Trophoblast cell (in vitro differentiated cells and primary cell): ENCODE measurements around the gene IL9R.
"Not testable (repeated sequence)": the region's sequence is repeated elsewhere in the genome, so short reads cannot be mapped to it uniquely, and the experiment has no call there.

ENCODE experiments used
- DNase-seq, 2 donors: peaks; one replicate each; pipeline ENCODE4 v3.0.0-alpha.2; 2016
- H2AFZ ChIP-seq: 2 replicates; pipeline ENCODE4 v1.6.1; 2013; ENCODE audit warnings: low read length, moderate library complexity, mild to moderate bottlenecking; ENCODE audit not compliant: insufficient read depth, poor library complexity
- H2AK5ac ChIP-seq: 2 replicates; pipeline ENCODE4 v1.6.1; 2013; ENCODE audit warnings: mild to moderate bottlenecking, low read length
- H2BK120ac ChIP-seq: 2 replicates; pipeline ENCODE4 v1.6.1; 2013; ENCODE audit warnings: low read length, mild to moderate bottlenecking, moderate library complexity; ENCODE audit not compliant: insufficient read depth, poor library complexity
- H2BK12ac ChIP-seq: 2 replicates; pipeline ENCODE4 v1.6.1; 2013; ENCODE audit warnings: mild to moderate bottlenecking, low read length, moderate library complexity
- H2BK5ac ChIP-seq: 2 replicates; pipeline ENCODE4 v1.6.1; 2013; ENCODE audit warnings: low read length, low read depth, moderate library complexity, mild to moderate bottlenecking; ENCODE audit not compliant: poor library complexity
- H3K14ac ChIP-seq: 2 replicates; pipeline ENCODE4 v1.6.1; 2013; ENCODE audit warnings: mild to moderate bottlenecking, low read length
- H3K18ac ChIP-seq: 2 replicates; pipeline ENCODE4 v1.6.1; 2013; ENCODE audit warnings: mild to moderate bottlenecking, low read length
- H3K23ac ChIP-seq: 2 replicates; pipeline ENCODE4 v1.6.1; 2013; ENCODE audit warnings: low read length
- H3K27ac ChIP-seq: 2 replicates; pipeline ENCODE4 v1.5.1; 2013; ENCODE audit warnings: low read depth, mild to moderate bottlenecking, inconsistent platforms, low read length, moderate library complexity
- H3K27me3 ChIP-seq: 2 replicates; pipeline ENCODE4 v1.6.1; 2013; ENCODE audit warnings: inconsistent platforms, mild to moderate bottlenecking, low read length, moderate library complexity; ENCODE audit not compliant: insufficient read depth
- H3K36me3 ChIP-seq, 2 experiments: 1 replicate in 1 of 2; 2 replicates in 1 of 2; pipeline ENCODE4 v1.6.1; 2013; ENCODE audit warnings: low read length in 2 of 2, mild to moderate bottlenecking in 2 of 2, moderate library complexity in 1 of 2; ENCODE audit not compliant: insufficient read depth in 2 of 2, control insufficient read depth in 1 of 2
- H3K4ac ChIP-seq: 2 replicates; pipeline ENCODE4 v1.6.1; 2013; ENCODE audit warnings: low read depth, mild to moderate bottlenecking, low read length, moderate library complexity
- H3K4me1 ChIP-seq, 2 experiments: 1 replicate in 1 of 2; 2 replicates in 1 of 2; pipeline ENCODE4 v1.6.1; 2013; ENCODE audit warnings: low read length in 2 of 2, mild to moderate bottlenecking in 2 of 2, moderate library complexity in 1 of 2; ENCODE audit not compliant: insufficient read depth in 2 of 2, control insufficient read depth in 1 of 2
- H3K4me2 ChIP-seq: 2 replicates; pipeline ENCODE4 v1.6.1; 2013; ENCODE audit warnings: inconsistent platforms, mild to moderate bottlenecking, low read length, moderate library complexity
- H3K4me3 ChIP-seq: 2 replicates; pipeline ENCODE4 v1.5.1; 2013; ENCODE audit warnings: mild to moderate bottlenecking, low read depth, low read length, inconsistent platforms
- H3K79me1 ChIP-seq: one replicate; pipeline ENCODE4 v1.6.1; 2013; ENCODE audit warnings: low read length
- H3K79me2 ChIP-seq: 2 replicates; pipeline ENCODE4 v1.6.1; 2013; ENCODE audit warnings: low read length, mild to moderate bottlenecking; ENCODE audit not compliant: control insufficient read depth, insufficient read depth, poor library complexity
- H3K9ac ChIP-seq: 2 replicates; pipeline ENCODE4 v1.6.1; 2013; ENCODE audit warnings: mild to moderate bottlenecking, low read length
- H3K9me3 ChIP-seq: 2 replicates; pipeline ENCODE4 v1.6.1; 2013; ENCODE audit warnings: low read depth, mild to moderate bottlenecking, control low read depth, inconsistent platforms, low read length; ENCODE audit not compliant: insufficient read depth
- H4K12ac ChIP-seq: 2 replicates; pipeline ENCODE4 v1.6.1; 2013; ENCODE audit warnings: low read depth, mild to moderate bottlenecking, low read length, moderate library complexity
- H4K8ac ChIP-seq: 2 replicates; pipeline ENCODE4 v1.6.1; 2013; ENCODE audit warnings: low read depth, mild to moderate bottlenecking, low read length, moderate library complexity
- H4K91ac ChIP-seq: one replicate; pipeline ENCODE4 v1.6.1; 2013; ENCODE audit warnings: low read depth, mild to moderate bottlenecking, low read length, moderate library complexity
- WGBS: extraction: QIAGEN DNeasy Blood & Tissue Kit; methylation state at CpG from one replicate; pipeline ENCODE4 v1.1.7; 2013; ENCODE audit warnings: missing lambda C conversion rate; ENCODE audit not compliant: insufficient read length, insufficient coverage; ENCODE audit errors: extremely low coverage; 5-methylcytosine and 5-hydroxymethylcytosine counted together

Gene IL9R

GRCh38 chrX:155968326-155968661 is 29.2 kb upstream of the IL9R start:
- Histone ChIP-seq H2BK12ac (no peak overlapping the region), H2BK120ac (no peak overlapping the region), H2AK5ac (no peak overlapping the region), H3K27me3 (no peaks in the 10 kb centered on the region), H3K23ac (no peak overlapping the region), H2AFZ (no peak overlapping the region), H4K12ac (no peak overlapping the region), H4K91ac (no peak overlapping the region), H3K9ac (no peak overlapping the region), H4K8ac (no peak overlapping the region), H3K4me1 (no peaks in the 10 kb centered on the region), H3K18ac (no peak overlapping the region), H3K4me3 (no peak overlapping the region), H3K4me2 (no peak overlapping the region), H3K79me1 (no peaks in the 10 kb centered on the region), H3K27ac (no peak overlapping the region), H3K9me3 (peaks cover 9% of the 10 kb centered on the region), H3K14ac (no peak overlapping the region), H3K79me2 (no peaks in the 10 kb centered on the region), H3K4ac (no peak overlapping the region), H3K36me3 (peaks cover 0 to 1% of the 10 kb centered on the region in 2 experiments), H2BK5ac (no peak overlapping the region)
- WGBS = no CpG with 5 or more reads among the region's 1 CpG
- DNase-seq = no peak

- Histone ChIP-seq H3K79me1 (no peaks in the 10 kb centered on the region), H3K18ac (no peak overlapping the region), H3K4me1 (no peaks in the 10 kb centered on the region), H2BK12ac (no peak overlapping the region), H3K27me3 (no peaks in the 10 kb centered on the region), H3K4me2 (no peak overlapping the region), H3K14ac (no peak overlapping the region), H3K36me3 (peaks cover 0 to 1% of the 10 kb centered on the region in 2 experiments), H3K4me3 (no peak overlapping the region), H3K23ac (no peak overlapping the region), H2BK5ac (no peak overlapping the region), H3K9ac (no peak overlapping the region), H3K9me3 (peaks cover 9% of the 10 kb centered on the region), H2AFZ (no peak overlapping the region), H4K8ac (no peak overlapping the region), H2BK120ac (no peak overlapping the region), H3K79me2 (no peaks in the 10 kb centered on the region), H3K27ac (no peak overlapping the region), H2AK5ac (no peak overlapping the region), H4K91ac (no peak overlapping the region), H4K12ac (no peak overlapping the region), H3K4ac (no peak overlapping the region)
- no CpG with 5 or more reads among the region's 5 CpGs for WGBS
- DNase-seq = no peak
Observed at GRCh38 chrX:155968791-155969190, 28.7 kb upstream of the IL9R start.

- not testable (repeated sequence) for H2AK5ac ChIP-seq, H3K27me3 ChIP-seq, H4K8ac ChIP-seq, H3K23ac ChIP-seq, H3K4me2 ChIP-seq, H3K14ac ChIP-seq, H2BK120ac ChIP-seq, H4K12ac ChIP-seq, H3K79me1 ChIP-seq, H2BK12ac ChIP-seq, H3K4ac ChIP-seq, H4K91ac ChIP-seq, H3K4me1 ChIP-seq, DNase-seq, H3K18ac ChIP-seq, H3K36me3 ChIP-seq, H3K79me2 ChIP-seq, H3K27ac ChIP-seq, H2AFZ ChIP-seq, H2BK5ac ChIP-seq, H3K9ac ChIP-seq, H3K4me3 ChIP-seq
- peaks cover 15% of the 10 kb centered on the region for H3K9me3 ChIP-seq
- no CpG with 5 or more reads among the region's 5 CpGs for WGBS
Observed at GRCh38 chrX:155971658-155972057, 25.8 kb upstream of the IL9R start.

- peaks cover 18% of the 10 kb centered on the region for H3K9me3 ChIP-seq
- not testable (repeated sequence) for H4K91ac ChIP-seq, H4K8ac ChIP-seq, H3K9ac ChIP-seq, H3K4me3 ChIP-seq, H3K27me3 ChIP-seq, DNase-seq, H3K14ac ChIP-seq, H3K4me2 ChIP-seq, H3K4me1 ChIP-seq, H3K4ac ChIP-seq, H2BK120ac ChIP-seq, H3K23ac ChIP-seq, H3K79me1 ChIP-seq, H2BK12ac ChIP-seq, H4K12ac ChIP-seq, H3K27ac ChIP-seq, H2AK5ac ChIP-seq, H2BK5ac ChIP-seq, H3K79me2 ChIP-seq, H2AFZ ChIP-seq, H3K18ac ChIP-seq, H3K36me3 ChIP-seq
- WGBS = no CpG with 5 or more reads among the region's 7 CpGs
Observed at GRCh38 chrX:155972241-155972640, 25.3 kb upstream of the IL9R start.
